Activated CD8-positive, alpha-beta T cell treated with anti-CD3 and anti-CD28 coated beads for 36 hours (primary cell): ENCODE data around the gene URB1. TPM values are rescaled to one million over a fixed set of nuclear protein-coding genes. Genes with fewer than 3 reads are reported as not detected.

Experiments
- ATAC-seq: fragments of 200-7000 bp; cut with Tn5 transposase; one replicate; pipeline ENCODE4 v1.10.0; 2021; ENCODE audit warnings: mild to moderate bottlenecking, moderate library complexity
- CTCF ChIA-PET: fragments of 350-600 bp; sonication (Branson Sonifier 250); formaldehyde crosslinking; loops from one replicate; lab custom pipeline; 2021; ENCODE audit warnings: antibody characterized with exemption; lab: Charles Lee
- POLR2A ChIA-PET: fragments of 350-600 bp; sonication (Branson Sonifier 250); formaldehyde crosslinking; loops from one replicate; lab custom pipeline; 2021; ENCODE audit warnings: antibody characterized with exemption; lab: Charles Lee
- DNase-seq: peaks from one replicate; pipeline ENCODE4 v3.0.0-alpha.2; 2020
- H3K27ac Mint-ChIP-seq: one replicate; pipeline ENCODE4 v1.8.0; 2021; ENCODE audit warnings: mild to moderate bottlenecking, mixed read lengths
- H3K27me3 Mint-ChIP-seq: one replicate; pipeline ENCODE4 v1.8.0; 2021; ENCODE audit warnings: mixed read lengths
- H3K36me3 Mint-ChIP-seq: one replicate; pipeline ENCODE4 v1.8.0; 2021; ENCODE audit warnings: low read depth, mixed read lengths
- H3K4me1 Mint-ChIP-seq: one replicate; pipeline ENCODE4 v1.8.0; 2021; ENCODE audit warnings: low read depth, mixed read lengths
- H3K4me3 Mint-ChIP-seq: one replicate; pipeline ENCODE4 v1.8.0; 2021; ENCODE audit warnings: mild to moderate bottlenecking, moderate library complexity, mixed read lengths
- H3K9me3 Mint-ChIP-seq: one replicate; pipeline ENCODE4 v1.8.0; 2021; ENCODE audit warnings: mixed read lengths
- intact Hi-C: fragments of 100-400 bp; cut with micrococcal nuclease; formaldehyde crosslinking; loops from one replicate; pipeline ENCODE4 v1.10.0; 2022
- total RNA-seq, 2 experiments: library from RNA; stranded (reverse); gene quantifications; one replicate each; pipeline ENCODE4 v1.2.3, GENCODE V29; 2021
- TF ChIP-seq, protein P1 (sequence below): fragments of 200-600 bp; IDR thresholded peaks from one replicate; pipeline ENCODE4 v1.8.0; 2022; ENCODE audit warnings: antibody characterized with exemption, mild to moderate bottlenecking

Gene URB1
- total RNA-seq, 2 experiments from 2014 or later, result 30.9 to 31.8 TPM

DNA sequence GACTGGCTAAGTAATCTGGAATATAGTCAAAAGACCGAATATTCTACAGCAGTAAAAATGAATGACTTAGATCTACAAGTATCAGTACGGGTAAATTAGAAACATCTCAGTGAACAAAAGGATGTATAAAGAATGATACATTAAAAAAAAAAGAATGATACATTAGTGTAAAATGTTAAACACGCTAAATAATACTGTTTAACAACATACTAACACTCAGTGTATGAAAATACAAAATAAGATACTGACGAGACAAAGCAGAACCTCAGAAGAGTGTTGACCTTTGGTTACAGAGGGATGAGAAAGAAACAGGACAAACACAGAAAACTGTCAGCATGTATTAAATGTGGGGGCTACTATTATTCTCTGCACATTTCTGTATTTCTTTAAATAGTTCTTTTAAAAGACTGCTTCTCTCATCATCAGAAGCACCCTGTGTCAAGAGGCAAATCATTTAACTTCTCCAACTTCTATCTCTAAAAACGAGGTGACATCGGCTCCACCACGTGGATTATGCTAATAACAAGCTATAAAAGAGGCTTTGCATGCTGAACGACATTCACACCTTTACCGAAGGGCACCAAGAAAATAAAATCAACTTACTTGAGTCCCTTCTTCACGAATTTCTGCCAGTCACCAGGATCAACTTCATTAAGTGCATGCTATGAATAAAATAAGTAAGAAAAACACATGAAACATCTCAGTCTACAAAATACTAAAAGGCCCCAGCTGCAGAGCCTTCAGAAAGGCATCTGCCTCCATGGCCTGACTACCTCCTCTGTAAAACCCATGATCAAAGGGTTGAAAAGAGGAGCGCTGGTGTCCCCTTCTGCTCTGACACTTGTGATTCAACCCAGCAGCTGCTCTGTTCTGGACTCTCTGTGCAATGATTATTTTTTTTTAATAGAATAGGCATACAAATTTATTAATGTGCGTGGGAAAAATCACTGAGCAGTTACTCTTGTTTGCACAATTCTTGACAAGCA is 51.7 kb downstream of the URB1 start:
- intact Hi-C loops, result no loop called here
- peaks cover 72% of the 10 kb centered on the region for H3K36me3 Mint-ChIP-seq
- CTCF ChIA-PET, result no interaction called here

DNA sequence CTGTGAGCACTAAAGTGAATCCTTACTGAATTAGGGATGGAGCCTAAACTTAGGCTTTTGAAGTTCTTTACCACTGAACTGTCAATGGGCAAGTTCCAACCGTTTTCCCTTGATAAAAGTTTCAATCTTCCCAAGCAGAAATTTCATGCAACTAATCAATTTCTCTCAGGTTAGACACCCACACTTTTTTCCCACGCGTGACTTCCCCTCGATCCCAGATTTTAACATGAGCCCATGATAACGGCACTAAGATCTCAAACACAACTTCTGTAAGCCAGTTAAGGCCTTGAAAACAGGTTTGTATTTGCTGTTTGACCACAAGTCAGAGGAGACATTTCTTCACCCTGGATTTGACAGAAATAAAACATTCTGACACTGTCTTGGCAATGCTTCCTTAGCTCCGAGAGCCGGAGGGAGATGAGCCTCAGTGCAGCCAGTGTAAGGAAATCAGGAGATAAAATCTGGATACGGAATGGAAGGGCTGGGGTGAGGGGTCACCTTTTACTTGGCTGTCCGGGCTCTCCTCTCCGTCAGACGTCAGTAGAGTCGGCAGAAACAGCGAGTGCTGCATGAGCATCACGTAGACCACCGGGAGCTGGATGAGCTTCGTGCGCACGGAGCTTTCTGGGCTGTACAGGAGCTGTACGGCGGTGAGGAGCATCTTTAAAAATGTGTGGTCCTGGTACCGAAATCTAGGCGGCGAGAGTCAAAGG is 54.4 kb downstream of the URB1 start:
- intact Hi-C loops, result no loop called here
- no peak overlapping the region for H3K4me3 Mint-ChIP-seq
- DNase-seq, result no peak
- no peaks in the 10 kb centered on the region for H3K4me1 Mint-ChIP-seq
- H3K36me3 Mint-ChIP-seq, result peaks cover 68% of the 10 kb centered on the region
- ATAC-seq, result no peak
- CTCF ChIA-PET, result interaction anchor here (1.3 kb wide), 1 partner anchor 263 kb away, joined by 4 read pairs; no protein-coding TSS in a partner anchor
- POLR2A ChIA-PET, result no interaction called here
- H3K9me3 Mint-ChIP-seq, result no peaks in the 10 kb centered on the region
- no peak overlapping the region for H3K27ac Mint-ChIP-seq
- no peaks in the 10 kb centered on the region for H3K27me3 Mint-ChIP-seq
- TF ChIP-seq, protein P1, sequence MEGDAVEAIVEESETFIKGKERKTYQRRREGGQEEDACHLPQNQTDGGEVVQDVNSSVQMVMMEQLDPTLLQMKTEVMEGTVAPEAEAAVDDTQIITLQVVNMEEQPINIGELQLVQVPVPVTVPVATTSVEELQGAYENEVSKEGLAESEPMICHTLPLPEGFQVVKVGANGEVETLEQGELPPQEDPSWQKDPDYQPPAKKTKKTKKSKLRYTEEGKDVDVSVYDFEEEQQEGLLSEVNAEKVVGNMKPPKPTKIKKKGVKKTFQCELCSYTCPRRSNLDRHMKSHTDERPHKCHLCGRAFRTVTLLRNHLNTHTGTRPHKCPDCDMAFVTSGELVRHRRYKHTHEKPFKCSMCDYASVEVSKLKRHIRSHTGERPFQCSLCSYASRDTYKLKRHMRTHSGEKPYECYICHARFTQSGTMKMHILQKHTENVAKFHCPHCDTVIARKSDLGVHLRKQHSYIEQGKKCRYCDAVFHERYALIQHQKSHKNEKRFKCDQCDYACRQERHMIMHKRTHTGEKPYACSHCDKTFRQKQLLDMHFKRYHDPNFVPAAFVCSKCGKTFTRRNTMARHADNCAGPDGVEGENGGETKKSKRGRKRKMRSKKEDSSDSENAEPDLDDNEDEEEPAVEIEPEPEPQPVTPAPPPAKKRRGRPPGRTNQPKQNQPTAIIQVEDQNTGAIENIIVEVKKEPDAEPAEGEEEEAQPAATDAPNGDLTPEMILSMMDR, result no peak

More for the DNA sequence above, 51.7 kb downstream of the URB1 start:
- TF ChIP-seq, protein P1, result no peak
- no peak overlapping the region for H3K4me3 Mint-ChIP-seq
- no peaks in the 10 kb centered on the region for H3K4me1 Mint-ChIP-seq
- H3K27ac Mint-ChIP-seq, result no peak overlapping the region
- no peaks in the 10 kb centered on the region for H3K27me3 Mint-ChIP-seq
- no peak for ATAC-seq
- POLR2A ChIA-PET, result interaction anchor here (0.6 kb wide), 1 partner anchor 131 kb away, joined by 3 read pairs; no protein-coding TSS in a partner anchor
- no peak for DNase-seq
- peaks cover 10% of the 10 kb centered on the region for H3K9me3 Mint-ChIP-seq

GRCh38 chr21:32337206-32337605 is 55.6 kb downstream of the URB1 start:
- Mint-ChIP-seq H3K27me3 (no peaks in the 10 kb centered on the region), H3K4me3 (no peak overlapping the region), H3K9me3 (no peaks in the 10 kb centered on the region), H3K4me1 (no peaks in the 10 kb centered on the region), H3K27ac (no peak overlapping the region), H3K36me3 (peaks cover 75% of the 10 kb centered on the region)
- POLR2A ChIA-PET, result no interaction called here
- CTCF ChIA-PET, result interaction anchor here (1.3 kb wide), 1 partner anchor 264 kb away, joined by 3 read pairs; no protein-coding TSS in a partner anchor
- TF ChIP-seq, protein P1, result no peak
- no peak for ATAC-seq
- intact Hi-C loops, result no loop called here
- no peak for DNase-seq

- DNase-seq (no peak), ATAC-seq (no peak)
- TF ChIP-seq, protein P1, result no peak
- Mint-ChIP-seq H3K36me3 (peaks cover 75% of the 10 kb centered on the region), H3K4me1 (no peaks in the 10 kb centered on the region), H3K27me3 (no peaks in the 10 kb centered on the region), H3K4me3 (no peak overlapping the region), H3K9me3 (no peaks in the 10 kb centered on the region), H3K27ac (no peak overlapping the region)
- intact Hi-C loops, result no loop called here
- ChIA-PET POLR2A (no interaction called here), CTCF (interaction anchor here (1.3 kb wide), 1 partner anchor 264 kb away, joined by 3 read pairs; no protein-coding TSS in a partner anchor)
Observed at GRCh38 chr21:32336711-32337110, 56.1 kb downstream of the URB1 start.
